NCI-H2196 (cell line): Measurements from ENCODE around the gene OSBP.

Source experiments
- DNase-seq: peaks from one replicate; lab custom pipeline; 2025; ENCODE audit not compliant: unreplicated experiment; lab: John Stamatoyannopoulos, UW

The OSBP gene

GRCh38 chr11:59610289-59610688 is 5.3 kb downstream of the OSBP start:
- no peak for DNase-seq

GRCh38 chr11:59607703-59608454 is 7.7 kb downstream of the OSBP start:
- DNase-seq: no peak

GRCh38 chr11:59602432-59602831 is 13.1 kb downstream of the OSBP start:
- no peak for DNase-seq

GRCh38 chr11:59601788-59602187 is 13.8 kb downstream of the OSBP start:
- no peak for DNase-seq

GRCh38 chr11:59600636-59601035 is 14.9 kb downstream of the OSBP start:
- no peak for DNase-seq

GRCh38 chr11:59600234-59600633 is 15.3 kb downstream of the OSBP start:
- no peak for DNase-seq

GRCh38 chr11:59598961-59599360 is 16.6 kb downstream of the OSBP start:
- no peak for DNase-seq

GRCh38 chr11:59584294-59584693 is 31.3 kb downstream of the OSBP start:
- DNase-seq: no peak

- no peak for DNase-seq
Measured at GRCh38 chr11:59582006-59582405, 33.6 kb downstream of the OSBP start.

GRCh38 chr11:59578369-59578768 is 37.2 kb downstream of the OSBP start:
- no peak for DNase-seq

- DNase-seq: no peak
Measured at GRCh38 chr11:59575505-59575904, 40.1 kb downstream of the OSBP start.

- DNase-seq: no peak
Measured at GRCh38 chr11:59574932-59575502, 40.6 kb downstream of the OSBP start.

- no peak for DNase-seq
Measured at GRCh38 chr11:59574467-59574866, 41.1 kb downstream of the OSBP start.

GRCh38 chr11:59573216-59573615 is 42.4 kb downstream of the OSBP start:
- DNase-seq: no peak

GRCh38 chr11:59572091-59572490 is 43.5 kb downstream of the OSBP start:
- DNase-seq: no peak

GRCh38 chr11:59562292-59562691 is 53.3 kb downstream of the OSBP start:
- DNase-seq: no peak

- DNase-seq: peak; percentile 65
Measured at GRCh38 chr11:59560702-59561473, 54.7 kb downstream of the OSBP start.

- peak; percentile 73 for DNase-seq
Measured at GRCh38 chr11:59560290-59560701, 55.3 kb downstream of the OSBP start.

GRCh38 chr11:59559886-59560285 is 55.7 kb downstream of the OSBP start:
- DNase-seq: no peak

GRCh38 chr11:59558270-59558643 is 57.3 kb downstream of the OSBP start:
- no peak for DNase-seq

- no peak for DNase-seq
Measured at GRCh38 chr11:59556917-59557348, 58.6 kb downstream of the OSBP start.
